Jurkat, Clone E6-1 (cell line): ENCODE results near the gene ANGEL2.
"Not testable (repeated sequence)": the region's sequence is repeated elsewhere in the genome, so short reads cannot be mapped to it uniquely, and the experiment has no call there.

ENCODE experiments used
- DNase-seq: peaks from one replicate; pipeline ENCODE4 v3.0.0-alpha.2; 2011; ENCODE audit warnings: low read depth, low spot score
- H3K4me3 ChIP-seq: 2 replicates; pipeline ENCODE4 v1.5.1; 2011; ENCODE audit warnings: mild to moderate bottlenecking, low read length, control low read depth, moderate library complexity

Gene ANGEL2

DNA sequence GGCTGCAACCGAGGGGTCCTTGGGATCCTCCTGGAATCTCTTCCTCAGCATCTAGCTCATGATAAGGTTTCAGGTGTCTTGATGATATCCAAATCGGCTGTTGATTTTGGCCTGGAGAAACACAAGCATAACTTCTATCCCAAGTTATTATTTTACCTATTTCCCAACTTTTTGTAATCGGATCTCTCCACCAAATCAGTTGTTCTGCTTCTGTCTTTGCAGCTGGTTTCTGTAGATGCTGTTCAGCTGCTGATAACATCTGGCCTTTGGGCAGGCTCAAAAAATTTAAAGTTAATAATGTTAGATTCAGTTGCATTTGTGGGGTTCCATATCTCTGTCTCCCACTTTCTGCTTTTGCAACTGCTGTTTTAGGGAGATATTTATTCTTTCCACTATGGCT lies 11.4 kb upstream of the ANGEL2 start:
- not testable (repeated sequence) for DNase-seq, H3K4me3 ChIP-seq

DNA sequence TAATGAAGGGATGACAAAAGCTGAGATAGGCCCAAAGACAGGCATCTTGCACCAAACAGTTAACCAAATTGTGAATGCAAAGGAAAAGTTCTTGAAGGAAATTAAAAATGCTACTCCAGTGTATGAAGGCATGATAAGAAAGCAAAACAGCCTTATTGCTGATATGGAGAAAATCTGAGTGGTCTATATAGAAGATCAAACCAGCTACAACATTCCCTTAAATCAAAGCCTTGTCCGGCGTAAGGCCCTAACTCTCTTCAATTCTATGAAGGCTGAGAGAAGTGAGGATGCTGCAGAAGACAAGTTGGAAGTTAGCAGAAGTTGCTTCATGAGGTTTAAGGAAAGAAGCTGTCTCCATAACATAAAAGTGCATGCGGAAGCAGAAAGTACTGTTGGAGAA lies 4.3 kb upstream of the ANGEL2 start:
- H3K4me3 ChIP-seq, result no peak overlapping the region

DNA sequence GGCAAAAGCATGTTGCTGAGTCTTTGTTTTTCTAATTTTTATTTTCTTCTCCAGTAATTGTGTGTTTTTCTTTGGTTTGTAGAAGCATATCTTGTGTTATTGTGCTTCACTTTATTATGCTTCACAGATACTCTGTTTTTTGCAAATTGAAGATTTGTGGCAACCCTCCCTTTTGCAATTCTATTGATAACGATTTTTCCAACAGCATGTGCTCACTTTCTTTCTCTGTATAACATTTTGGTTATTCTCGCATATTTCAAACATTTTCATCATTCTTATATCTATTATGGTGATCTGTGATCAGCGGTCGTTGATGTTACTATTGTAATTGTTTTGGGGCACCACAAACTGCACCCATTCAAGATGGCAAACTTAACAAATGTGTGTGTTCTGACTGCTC lies 3.8 kb upstream of the ANGEL2 start:
- no peak overlapping the region for H3K4me3 ChIP-seq
- DNase-seq, result no peak

More for the DNA sequence above, 4.3 kb upstream of the ANGEL2 start:
- DNase-seq, result no peak

DNA sequence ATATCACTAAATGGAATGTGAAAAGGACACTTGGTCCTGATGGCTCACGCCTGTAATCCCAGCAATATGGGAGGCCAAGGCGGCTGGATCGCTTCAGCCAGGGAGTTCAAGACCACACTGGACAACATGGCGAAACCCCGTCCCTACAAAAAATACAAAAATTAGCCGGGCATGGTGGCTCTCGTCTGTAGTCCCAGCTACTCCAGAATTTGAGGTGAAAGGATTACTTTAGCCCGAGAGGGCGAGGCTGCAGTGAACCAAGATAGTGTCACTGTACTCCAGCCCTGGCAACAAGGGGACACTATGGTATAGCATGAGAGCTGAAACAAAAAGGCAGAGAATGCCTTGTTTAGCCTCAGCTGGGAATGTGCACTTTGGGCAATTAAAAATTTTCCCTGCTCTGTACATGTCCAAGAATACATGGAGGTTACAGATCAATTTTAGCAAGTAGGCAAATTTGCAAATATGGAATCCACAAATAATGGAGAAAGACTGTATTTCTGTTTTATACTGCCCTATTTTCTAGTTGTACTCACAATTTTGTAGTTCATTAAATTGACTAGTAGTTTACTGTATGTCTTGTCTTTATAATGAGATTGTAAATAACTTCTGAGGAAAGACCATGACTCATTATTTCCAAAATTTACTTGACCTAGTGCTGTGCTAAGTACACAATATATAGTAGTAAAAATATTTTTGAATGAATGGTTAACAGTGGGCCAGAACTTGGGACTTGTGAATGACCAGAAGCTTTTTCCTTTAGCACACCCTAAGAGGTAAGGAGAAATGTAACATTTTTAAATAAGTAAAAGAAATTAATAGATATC lies 2.0 kb upstream of the ANGEL2 start:
- no peak overlapping the region for H3K4me3 ChIP-seq
- no peak for DNase-seq

DNA sequence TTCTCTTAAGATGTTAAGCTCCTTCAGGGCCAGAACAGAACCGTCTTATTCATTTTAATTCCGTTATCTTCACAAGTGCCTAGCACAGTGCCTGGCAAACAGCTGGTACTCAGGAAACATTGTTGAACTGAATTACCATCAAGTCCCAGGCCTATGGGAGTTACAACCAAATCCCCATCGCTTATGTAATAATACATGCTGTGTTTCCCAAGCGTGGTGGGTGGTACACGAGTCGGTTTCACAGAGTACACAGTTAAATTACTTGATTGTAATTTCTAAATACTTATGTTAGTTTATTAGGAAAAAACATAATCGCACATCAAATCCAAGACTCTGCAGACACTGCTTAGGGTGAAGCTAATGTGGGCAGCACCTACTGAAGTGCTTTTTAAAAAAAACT lies 1.0 kb downstream of the ANGEL2 start:
- peak overlapping the region; percentile 79 for H3K4me3 ChIP-seq
- no peak for DNase-seq

DNA sequence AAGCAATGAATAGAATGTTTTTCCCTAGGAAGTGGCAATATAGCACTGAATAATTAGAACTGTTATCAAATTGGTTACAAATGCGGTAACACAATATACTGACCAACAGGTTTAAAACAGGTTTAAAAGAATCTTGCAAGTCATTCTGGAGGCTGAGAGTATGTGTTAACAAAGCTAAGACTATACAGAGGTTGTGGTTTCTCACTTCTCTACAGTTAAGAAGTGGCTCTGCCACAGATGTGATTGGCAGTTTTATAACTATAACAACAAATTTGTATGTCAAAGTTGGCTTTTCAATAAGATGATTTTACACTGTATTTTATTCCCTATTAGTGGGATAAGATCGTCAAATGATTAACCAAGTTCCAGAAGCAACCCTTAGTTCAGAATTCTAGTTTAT lies 7.1 kb downstream of the ANGEL2 start:
- peak; percentile 52 for DNase-seq
- no peak overlapping the region for H3K4me3 ChIP-seq

DNA sequence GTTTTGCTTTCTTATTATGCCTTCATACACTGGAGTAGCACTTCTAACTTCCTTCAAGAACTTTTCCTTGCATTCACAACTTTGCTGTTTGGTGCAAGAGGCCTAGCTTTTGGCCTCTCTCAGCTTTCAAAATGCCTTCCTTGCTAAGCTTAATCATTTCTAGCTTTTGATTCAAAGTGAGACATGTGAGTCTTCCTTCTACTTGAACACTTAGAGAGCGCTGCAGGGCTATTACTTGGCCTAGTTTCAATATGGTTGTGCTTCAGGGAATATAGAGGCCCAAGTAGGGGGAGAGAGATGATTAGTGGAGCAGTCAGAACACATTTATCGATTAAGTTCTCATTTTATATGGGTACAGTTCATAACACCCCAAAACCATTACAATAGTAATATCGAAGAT lies 12.4 kb downstream of the ANGEL2 start:
- no peak overlapping the region for H3K4me3 ChIP-seq
- no peak for DNase-seq

DNA sequence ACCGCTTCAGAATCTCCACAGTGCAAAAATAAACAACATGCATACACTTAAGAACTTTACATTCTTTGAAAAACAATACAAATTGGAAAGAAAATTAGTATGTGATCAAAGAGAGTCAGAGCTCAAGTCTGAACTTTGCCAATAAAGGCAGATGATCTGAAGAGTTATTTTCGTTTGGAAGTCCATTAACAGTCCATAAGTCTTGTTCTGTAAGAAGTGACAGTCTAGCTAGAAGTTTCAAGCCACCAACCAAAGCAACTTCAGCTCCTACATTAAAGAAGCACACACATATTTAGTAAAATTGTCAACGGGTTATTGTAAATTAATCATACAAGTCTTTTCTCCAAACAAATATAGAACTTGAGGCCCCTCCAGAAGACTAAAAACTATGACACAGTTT lies 20.7 kb downstream of the ANGEL2 start:
- H3K4me3 ChIP-seq, result no peak overlapping the region
- DNase-seq, result no peak

DNA sequence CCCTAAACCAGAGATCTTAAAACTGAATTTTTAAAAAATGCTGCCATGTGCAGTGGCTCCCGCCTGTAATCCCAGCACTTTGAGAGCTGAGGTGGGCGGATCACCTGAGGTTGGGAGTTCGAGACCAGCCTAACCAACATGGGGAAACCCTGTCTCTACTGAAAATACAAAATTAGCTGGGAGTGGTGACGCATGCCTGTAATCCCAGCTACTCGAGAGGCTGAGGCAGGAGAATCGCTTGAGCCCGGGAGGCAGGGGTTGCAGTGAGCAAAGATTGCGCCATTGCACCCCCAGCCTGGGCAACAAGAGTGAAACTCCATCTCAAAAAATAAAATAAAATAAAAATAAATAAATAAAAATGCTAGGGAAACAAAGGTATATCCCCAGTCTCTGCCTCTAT lies 21.7 kb downstream of the ANGEL2 start:
- DNase-seq, result not testable (repeated sequence)

DNA sequence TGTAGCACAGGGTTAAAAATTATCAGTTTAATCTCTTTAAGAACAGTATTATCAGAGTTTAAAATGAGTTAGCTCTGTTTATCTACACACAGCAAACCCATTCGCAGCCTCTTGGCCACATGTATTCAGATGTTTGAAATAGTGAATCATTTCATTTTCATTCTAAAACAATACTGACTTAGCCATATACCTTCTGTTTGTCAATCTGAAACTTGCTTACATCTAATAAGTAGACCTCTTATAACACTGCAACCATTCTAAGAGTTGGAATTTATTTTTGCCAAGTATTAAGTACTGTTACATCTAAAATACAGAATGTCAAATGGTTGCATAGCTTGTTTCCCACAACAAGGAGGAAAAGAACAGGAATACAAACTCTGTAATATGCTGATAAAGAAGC lies 25.4 kb downstream of the ANGEL2 start:
- DNase-seq, result no peak
- no peak overlapping the region for H3K4me3 ChIP-seq

More for the DNA sequence above, 21.7 kb downstream of the ANGEL2 start:
- H3K4me3 ChIP-seq, result not testable (repeated sequence)

DNA sequence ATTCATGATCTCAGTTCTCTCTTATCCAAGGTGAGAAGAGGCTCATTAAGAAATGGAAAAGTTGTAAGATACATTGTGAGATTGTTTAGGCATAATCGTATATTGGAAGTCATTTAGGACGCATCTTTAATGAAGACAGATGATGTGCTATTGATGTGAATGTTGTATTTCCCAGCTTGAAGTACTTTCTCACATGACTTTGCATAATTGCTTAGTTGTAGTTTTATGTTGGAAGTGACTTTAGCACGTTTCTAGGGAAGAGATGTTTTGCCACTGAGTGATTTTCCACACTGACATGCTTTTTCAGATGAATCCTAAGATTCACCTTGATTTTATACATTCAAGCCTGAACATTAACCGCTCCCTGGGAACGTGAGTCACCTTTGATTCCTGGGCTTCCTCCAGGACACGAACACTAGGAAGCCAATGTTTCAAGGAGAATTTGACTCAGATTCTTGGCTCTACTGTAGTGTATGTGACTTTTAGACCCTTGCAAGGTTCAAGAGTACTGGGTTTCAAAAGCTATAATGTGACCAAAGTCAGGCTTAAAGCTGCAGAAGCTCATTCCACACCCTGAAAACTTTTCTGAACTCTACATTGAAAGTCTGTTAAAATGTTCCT lies 27.9 kb downstream of the ANGEL2 start:
- DNase-seq, result no peak
- no peak overlapping the region for H3K4me3 ChIP-seq

DNA sequence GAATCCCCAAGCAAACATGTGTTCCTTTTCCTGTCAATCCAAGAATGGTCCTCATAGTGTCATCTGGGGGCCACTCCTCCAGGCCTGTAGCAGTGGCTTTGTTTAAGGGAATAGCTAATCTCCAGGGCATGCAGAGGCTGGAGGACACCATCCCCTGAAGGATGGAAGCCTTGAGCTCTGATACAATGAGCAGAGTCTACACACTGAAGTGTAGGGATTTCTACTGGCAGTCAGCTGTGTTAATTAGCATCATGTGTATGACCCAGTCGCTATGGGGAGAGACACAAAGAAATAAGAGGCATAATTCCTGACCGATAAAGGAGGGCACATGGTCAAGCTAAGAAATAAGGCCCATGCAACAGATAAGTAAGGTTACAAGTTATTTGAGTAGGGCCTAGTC lies 29.1 kb downstream of the ANGEL2 start:
- no peak for DNase-seq
- no peak overlapping the region for H3K4me3 ChIP-seq

DNA sequence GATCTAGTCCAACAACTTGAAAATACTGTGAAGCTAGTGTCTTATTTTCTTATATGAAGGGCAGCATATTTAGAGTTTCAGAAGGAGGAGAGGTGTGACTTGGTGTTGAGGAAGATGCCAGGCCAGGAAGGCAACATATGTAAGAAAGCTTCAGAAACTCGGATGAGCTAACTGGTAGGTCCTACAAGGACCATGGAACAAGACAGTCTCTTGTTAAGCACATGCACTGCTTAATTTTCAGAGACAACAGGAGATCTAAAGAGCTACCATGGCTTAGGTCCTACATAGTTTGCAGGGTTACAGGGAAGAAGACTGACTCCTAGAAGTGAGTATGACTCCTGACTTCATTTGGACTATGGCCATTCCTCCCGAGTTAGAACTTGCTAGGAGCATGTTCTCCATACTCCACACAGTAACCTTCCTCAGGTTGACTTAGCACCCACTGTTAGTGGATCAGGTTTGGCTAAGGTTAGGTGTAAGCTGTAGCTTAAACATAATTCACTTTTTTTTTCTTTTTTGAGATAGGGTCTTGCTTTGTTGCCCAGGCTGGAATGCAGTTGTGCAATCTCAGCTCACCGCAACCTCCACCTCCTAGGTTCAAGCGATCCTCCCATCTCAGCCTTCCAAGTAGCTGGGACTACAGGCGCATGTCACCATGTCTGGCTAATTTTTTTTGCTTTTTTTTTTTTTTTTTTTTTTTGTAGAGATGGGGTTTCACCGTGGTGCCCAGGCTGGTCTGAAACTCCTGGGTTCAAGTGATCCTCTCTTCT lies 31.0 kb downstream of the ANGEL2 start:
- no peak overlapping the region for H3K4me3 ChIP-seq
- DNase-seq, result no peak

DNA sequence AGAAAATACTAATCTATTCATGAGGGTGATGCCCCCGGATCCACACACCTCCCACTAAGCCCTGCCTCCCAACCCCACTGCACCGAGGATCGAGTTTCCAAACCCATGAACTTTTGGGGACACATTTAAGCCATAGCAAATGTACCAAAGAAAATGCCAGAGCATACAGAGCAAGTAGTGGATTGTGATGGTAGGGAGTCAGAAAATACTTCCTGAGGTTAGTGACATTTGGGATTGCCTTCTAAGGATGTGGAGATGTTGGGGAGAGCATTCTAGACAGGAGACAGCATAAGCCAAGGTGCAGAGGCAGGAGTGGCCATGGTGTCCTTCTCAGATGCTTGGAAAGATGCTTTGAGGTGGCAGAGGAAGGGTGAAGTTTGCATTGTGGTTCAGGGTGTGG lies 32.2 kb downstream of the ANGEL2 start:
- no peak for DNase-seq
- no peak overlapping the region for H3K4me3 ChIP-seq

DNA sequence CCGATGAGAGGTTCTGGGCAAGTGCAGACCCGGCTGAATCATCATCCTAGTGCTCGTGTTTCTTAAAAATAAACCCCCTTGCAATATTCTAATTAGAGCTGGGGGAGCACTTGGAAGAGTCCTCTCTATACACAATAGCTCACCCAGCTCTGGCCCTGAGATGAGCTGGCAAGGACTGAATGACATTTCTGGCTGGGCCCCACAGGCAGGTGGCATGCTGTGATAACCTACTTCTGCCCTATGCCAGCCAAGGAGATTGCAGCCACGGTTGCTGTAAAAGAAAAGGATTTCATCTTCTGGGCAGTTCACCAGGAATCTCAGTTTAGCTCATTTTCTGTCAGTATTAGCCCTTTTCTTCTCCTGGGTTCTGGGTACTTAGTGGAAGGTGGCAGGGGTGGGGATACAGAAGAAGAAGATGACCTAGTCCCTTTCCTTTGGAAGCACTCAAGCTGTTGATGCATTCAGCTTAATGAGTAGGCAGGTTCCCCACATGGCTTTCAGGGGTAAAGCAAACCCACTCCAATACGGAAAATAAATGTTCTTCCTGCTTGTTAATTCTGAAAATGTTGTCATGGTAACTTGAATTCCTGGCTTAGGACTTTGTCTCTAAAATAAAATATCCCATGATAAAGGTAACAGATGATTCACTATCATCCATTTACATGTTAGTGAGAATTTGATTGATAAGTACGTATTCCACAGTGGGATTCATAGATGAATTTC lies 33.1 kb downstream of the ANGEL2 start:
- no peak for DNase-seq
- no peak overlapping the region for H3K4me3 ChIP-seq

DNA sequence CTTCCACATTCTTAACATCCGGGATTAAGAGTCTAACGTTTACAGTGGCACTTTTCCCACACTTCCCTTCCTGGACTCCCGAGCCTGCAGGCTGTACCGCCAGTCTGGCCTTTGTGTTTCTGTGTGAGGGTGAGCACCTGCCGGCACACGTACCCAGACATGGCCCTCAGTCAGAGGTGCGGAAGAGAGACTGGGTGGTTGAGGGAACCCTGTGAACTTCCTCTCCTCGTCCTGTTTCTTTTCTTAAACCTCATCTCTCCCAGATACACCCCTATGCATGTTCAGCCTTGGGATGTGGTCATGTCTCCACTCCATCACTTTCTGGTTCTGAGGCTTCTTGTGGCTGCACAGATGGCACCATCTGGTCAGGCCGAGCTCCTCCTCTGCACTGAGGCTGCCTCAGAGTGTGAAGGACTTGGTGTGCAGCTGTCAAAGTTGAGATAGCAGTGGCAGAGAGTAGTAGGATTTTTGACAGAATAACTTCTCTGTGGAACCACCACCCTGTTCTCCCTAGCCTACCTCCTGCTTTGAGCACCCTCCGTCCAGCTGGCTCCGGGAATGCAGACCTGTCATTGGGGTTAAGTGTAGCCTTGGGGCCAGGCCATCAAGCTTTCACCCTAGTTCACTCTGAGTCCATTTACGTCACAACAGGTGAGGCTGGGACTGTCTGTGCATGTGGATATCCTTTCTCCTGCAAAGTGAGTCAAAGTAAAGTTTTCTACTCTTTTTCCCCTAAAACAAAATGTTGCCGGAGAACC lies 33.9 kb downstream of the ANGEL2 start:
- H3K4me3 ChIP-seq, result no peak overlapping the region
- DNase-seq, result peak; percentile 84

DNA sequence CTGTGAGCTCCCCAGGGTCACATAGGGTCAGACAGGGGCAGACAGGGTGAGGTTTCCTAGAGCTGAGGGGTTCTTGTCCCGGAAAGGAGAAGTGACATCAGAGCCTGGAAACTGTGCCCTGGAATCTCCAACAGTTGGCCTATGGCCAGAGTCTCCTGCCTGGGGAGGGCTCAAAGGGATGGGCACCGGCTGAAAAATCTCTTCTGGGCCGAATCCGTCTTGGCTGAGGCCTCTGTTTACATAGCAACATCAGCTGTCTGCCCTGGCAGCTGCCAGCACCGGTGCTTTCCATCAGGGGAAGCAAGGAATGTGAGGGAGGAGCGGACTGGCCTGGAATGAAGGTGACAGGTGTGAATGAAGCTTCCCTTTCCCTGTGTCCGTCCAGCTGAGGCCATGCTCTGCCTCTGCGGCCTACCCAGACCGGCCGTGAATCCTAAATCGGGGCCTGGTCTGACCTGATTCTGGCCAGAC lies 34.6 kb downstream of the ANGEL2 start:
- H3K4me3 ChIP-seq, result no peak overlapping the region
- DNase-seq, result no peak

DNA sequence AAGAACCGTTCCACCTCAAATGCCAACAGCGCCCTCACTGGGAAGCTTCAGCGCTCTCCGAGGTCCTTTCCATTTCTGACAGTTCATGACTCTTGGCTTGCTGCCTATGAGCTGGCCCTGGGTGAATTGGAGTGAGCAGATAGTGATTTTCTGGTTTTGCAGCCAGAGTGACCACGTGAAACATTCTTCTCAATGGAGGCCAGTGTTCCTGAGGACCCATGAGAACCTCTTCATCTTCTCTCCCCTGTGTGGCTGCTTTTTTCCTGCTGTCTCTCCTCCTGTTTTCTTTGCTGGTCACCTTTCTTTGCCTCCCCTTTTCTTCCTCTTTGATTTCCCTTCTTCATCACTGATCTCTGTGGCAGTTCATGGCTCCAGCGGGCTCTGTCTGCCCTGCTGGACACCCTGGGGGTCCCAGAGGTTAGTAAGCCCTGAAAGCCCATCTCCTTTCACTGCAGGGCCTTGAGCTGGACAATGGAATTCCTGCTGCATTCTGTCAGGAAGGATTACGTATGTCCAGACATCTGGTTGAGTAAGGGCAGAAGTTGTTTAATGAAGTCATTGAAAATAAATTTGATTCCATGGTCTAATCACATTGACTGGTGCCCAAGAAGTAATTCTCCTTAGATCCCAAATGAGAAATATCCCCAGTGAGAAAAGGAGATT lies 35.4 kb downstream of the ANGEL2 start:
- no peak overlapping the region for H3K4me3 ChIP-seq
- no peak for DNase-seq
